NAMALWA (cell line): Measurements from ENCODE around the gene PLET1.
"Not testable (repeated sequence)": the region's sequence is repeated elsewhere in the genome, so short reads cannot be mapped to it uniquely, and the experiment has no call there.

Source experiments
- DNase-seq: peaks from one replicate; pipeline ENCODE4 v3.0.0-alpha.2; 2015; ENCODE audit warnings: low spot score

The PLET1 gene

GRCh38 chr11:112212290-112212689, 48.4 kb downstream of the PLET1 start:
- DNase-seq = no peak

- DNase-seq = no peak
Observed at GRCh38 chr11:112211536-112211935, 49.1 kb downstream of the PLET1 start.

- no peak for DNase-seq
Observed at GRCh38 chr11:112210890-112211289, 49.8 kb downstream of the PLET1 start.

- DNase-seq = no peak
Observed at GRCh38 chr11:112206071-112206470, 54.6 kb downstream of the PLET1 start.

GRCh38 chr11:112200252-112200651, 60.4 kb downstream of the PLET1 start:
- no peak for DNase-seq

GRCh38 chr11:112199101-112199500, 61.6 kb downstream of the PLET1 start:
- DNase-seq = not testable (repeated sequence)
